HG03442 (cell line): Measurements from ENCODE around the gene EPAS1.

ENCODE experiments used
- ATAC-seq: cut with Tn5 transposase; IDR thresholded peaks from one replicate; pipeline ENCODE4 v1.9.1; 2021; ENCODE audit warnings: mild to moderate bottlenecking, moderate library complexity; ENCODE audit not compliant: unreplicated experiment

EPAS1 gene

GRCh38 chr2:46431481-46432235, 134.5 kb downstream of the EPAS1 start:
- ATAC-seq = no peak

DNA sequence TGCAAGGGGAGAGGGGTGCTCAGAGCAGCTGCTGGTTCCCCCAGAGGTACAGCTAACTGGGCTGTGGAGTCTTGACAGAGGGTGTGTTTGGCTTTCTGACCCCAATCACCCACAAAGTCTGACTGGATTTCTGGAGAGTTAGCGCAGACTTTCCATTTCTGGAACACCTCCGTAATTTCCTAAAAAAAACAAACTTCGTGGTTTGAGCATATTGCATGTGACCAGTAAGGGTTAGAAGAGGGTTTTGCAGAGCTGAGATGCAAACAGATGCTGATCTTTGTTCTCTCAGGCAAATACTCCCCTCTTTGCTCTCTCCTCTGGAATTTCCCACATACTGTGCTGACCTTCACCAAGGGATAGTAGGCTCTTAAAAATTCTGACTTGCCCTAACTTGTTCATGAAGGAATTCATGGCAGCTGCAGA, 137.7 kb downstream of the EPAS1 start:
- no peak for ATAC-seq

DNA sequence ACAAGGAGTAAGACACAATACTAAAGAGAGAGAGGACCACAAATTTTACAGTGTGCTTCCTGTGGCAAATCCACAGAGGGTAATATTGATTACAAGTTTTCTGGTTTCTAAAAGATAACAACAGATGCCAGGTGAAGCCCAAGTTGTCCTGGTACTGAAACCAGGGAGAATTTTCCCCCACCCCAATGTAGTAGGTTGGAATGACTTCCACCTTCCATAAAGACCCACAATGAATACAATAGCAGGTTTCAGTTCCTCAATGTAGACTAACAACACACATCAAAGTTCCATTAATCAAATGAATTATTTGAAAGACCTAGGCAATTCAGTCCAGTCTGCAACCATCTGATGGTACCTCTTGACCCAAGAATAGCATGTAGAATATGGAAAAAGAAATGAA, 138.1 kb downstream of the EPAS1 start:
- no peak for ATAC-seq

- no peak for ATAC-seq
Observed at GRCh38 chr2:46435796-46436360, 138.7 kb downstream of the EPAS1 start.
